Liver (tissue), 9 donors: ENCODE data around the gene MUS81. TPM values are rescaled to one million over a fixed set of nuclear protein-coding genes. Genes with fewer than 3 reads are reported as not detected.

Experiments
- DNase-seq: peaks from one replicate; pipeline ENCODE4 v3.0.0-alpha.2; 2017; ENCODE audit warnings: low spot score
- H3K27ac ChIP-seq, 2 donors: one replicate each; pipeline ENCODE4 v1.7.0; 2013; ENCODE audit warnings: inconsistent platforms in 2 of 2, low read length in 2 of 2, control low read depth in 1 of 2, low read depth in 1 of 2, mild to moderate bottlenecking in 1 of 2
- H3K27me3 ChIP-seq, 4 donors: one replicate each; pipeline versions ENCODE4 v1.6.1 to v1.7.0; 2013; ENCODE audit warnings: low read length in 3 of 4, inconsistent platforms in 1 of 4, mild to moderate bottlenecking in 1 of 4, moderate library complexity in 1 of 4; ENCODE audit not compliant: control insufficient read depth in 4 of 4, insufficient read depth in 4 of 4
- H3K36me3 ChIP-seq, 4 donors: one replicate each; pipeline versions ENCODE4 v1.6.1 to v1.7.0; 2013; ENCODE audit warnings: low read length in 3 of 4, mild to moderate bottlenecking in 3 of 4, low read depth in 1 of 4, moderate library complexity in 1 of 4; ENCODE audit not compliant: control insufficient read depth in 4 of 4, insufficient read depth in 3 of 4
- H3K4me1 ChIP-seq, 4 donors: one replicate each; pipeline versions ENCODE4 v1.6.1 to v1.7.0; 2013; ENCODE audit warnings: low read length in 3 of 4, mild to moderate bottlenecking in 3 of 4, moderate library complexity in 1 of 4; ENCODE audit not compliant: control insufficient read depth in 4 of 4, insufficient read depth in 4 of 4
- H3K4me3 ChIP-seq, 3 donors: one replicate each; pipeline versions ENCODE4 v1.6.1 to v1.7.0; 2013; ENCODE audit warnings: low read length in 3 of 3, control low read depth in 1 of 3, low read depth in 1 of 3, mild to moderate bottlenecking in 1 of 3
- H3K9ac ChIP-seq, 2 donors: one replicate each; pipeline ENCODE4 v1.7.0; 2013; ENCODE audit warnings: low read length in 2 of 2, mild to moderate bottlenecking in 2 of 2, moderate library complexity in 2 of 2, control low read depth in 1 of 2, low read depth in 1 of 2
- H3K9me3 ChIP-seq, 4 donors: one replicate each; pipeline versions ENCODE4 v1.6.1 to v1.7.0; 2013; ENCODE audit warnings: low read length in 3 of 4; ENCODE audit not compliant: control insufficient read depth in 4 of 4
- ATF3 ChIP-seq: IDR thresholded peaks from 2 replicates; pipeline ENCODE4 v1.6.1; 2016; ENCODE audit warnings: antibody characterized with exemption
- CTCF ChIP-seq: fragments of 150-350 bp; IDR thresholded peaks from 2 replicates; pipeline ENCODE4 v1.5.1; 2017; ENCODE audit warnings: improper control_type of control experiment, low read depth, low read length; ENCODE audit not compliant: missing input control
- EGR1 ChIP-seq, 2 donors: IDR thresholded peaks; 2 replicates each; pipeline ENCODE4 v1.6.1; 2016 to 2018; ENCODE audit warnings: antibody characterized with exemption in 2 of 2, low read depth in 2 of 2
- FOXA1 ChIP-seq: IDR thresholded peaks from 2 replicates; pipeline ENCODE4 v1.6.1; 2016; ENCODE audit warnings: antibody characterized with exemption
- FOXA2 ChIP-seq: IDR thresholded peaks from 2 replicates; pipeline ENCODE4 v1.6.1; 2016; ENCODE audit warnings: antibody characterized with exemption
- GABPA ChIP-seq, 2 donors: IDR thresholded peaks in 1 of 2; conservative IDR thresholded peaks in 1 of 2; 2 replicates each; pipeline ENCODE4 v1.6.1; 2016; ENCODE audit warnings: antibody characterized with exemption in 2 of 2, mild to moderate bottlenecking in 1 of 2, moderate library complexity in 1 of 2
- HNF4A ChIP-seq, 2 donors: conservative IDR thresholded peaks; 2 replicates each; pipeline ENCODE4 v1.6.1; 2016; ENCODE audit warnings: antibody characterized with exemption in 2 of 2, mild to moderate bottlenecking in 2 of 2
- HNF4G ChIP-seq: IDR thresholded peaks from 2 replicates; pipeline ENCODE4 v1.6.1; 2016; ENCODE audit warnings: antibody characterized with exemption
- JUND ChIP-seq, 2 donors: IDR thresholded peaks; 2 replicates each; pipeline ENCODE4 v1.6.1; 2016; ENCODE audit warnings: antibody characterized with exemption in 2 of 2
- MAX ChIP-seq: IDR thresholded peaks from 2 replicates; pipeline ENCODE4 v1.6.1; 2016; ENCODE audit warnings: antibody characterized with exemption
- NR2F2 ChIP-seq: IDR thresholded peaks from 2 replicates; pipeline ENCODE4 v1.6.1; 2016; ENCODE audit warnings: antibody characterized with exemption
- RAD21 ChIP-seq, 2 donors: IDR thresholded peaks; 2 replicates each; pipeline ENCODE4 v1.6.1; 2016; ENCODE audit warnings: antibody characterized with exemption in 2 of 2, mild to moderate bottlenecking in 2 of 2
- REST ChIP-seq: IDR thresholded peaks from 2 replicates; pipeline ENCODE4 v1.6.1; 2016; ENCODE audit warnings: antibody characterized with exemption, mild to moderate bottlenecking
- RXRA ChIP-seq, 2 donors: IDR thresholded peaks; 2 replicates each; pipeline ENCODE4 v1.6.1; 2017 to 2018; ENCODE audit warnings: antibody characterized with exemption in 2 of 2, mild to moderate bottlenecking in 1 of 2
- SP1 ChIP-seq: IDR thresholded peaks from 2 replicates; pipeline ENCODE4 v1.6.1; 2018; ENCODE audit warnings: antibody characterized with exemption, mild to moderate bottlenecking
- TAF1 ChIP-seq: conservative IDR thresholded peaks from 2 replicates; pipeline ENCODE4 v1.6.1; 2016; ENCODE audit warnings: antibody characterized with exemption, mild to moderate bottlenecking
- YY1 ChIP-seq: IDR thresholded peaks from 2 replicates; pipeline ENCODE4 v1.6.1; 2016; ENCODE audit warnings: antibody characterized with exemption, mild to moderate bottlenecking
- ZBTB33 ChIP-seq: IDR thresholded peaks from 2 replicates; pipeline ENCODE4 v1.6.1; 2016; ENCODE audit warnings: antibody characterized with exemption
- WGBS: extraction: QIAGEN DNeasy Blood & Tissue Kit; methylation state at CpG from one replicate; pipeline ENCODE4 v1.1.7; 2013; 5-methylcytosine and 5-hydroxymethylcytosine counted together
- polyA plus RNA-seq, 2 donors: library from polyadenylated mRNA; stranded (reverse) in 1 of 2; unstranded in 1 of 2; fragments of 200-250 nt in 1 of 2; fragments of >200 nt in 1 of 2; fragmentation: Nextera tagmentation in 1 of 2; extraction: Ambion mirVana in 1 of 2; gene quantifications; one replicate each; pipeline versions ENCODE4 v1.2.1 to v1.2.3, GENCODE V29; 2013 to 2015
- total RNA-seq, 2 donors: library from RNA; depleted of rRNA; stranded (reverse); fragments of >200 nt; gene quantifications; one replicate each; pipeline ENCODE4 v1.2.3, GENCODE V29; 2014
- donor health status: healthy.
- donor health status: healthy.
- donor health status: healthy.
- donor health status: healthy.
- donor health status: healthy.

Gene MUS81
- total and polyA plus RNA-seq, 4 donors: 11.0 to 24.7 (median 16.5) TPM

GRCh38 chr11:65872586-65873317 is 12.5 kb downstream of the MUS81 start, which contains the start of gene EFEMP2:
TSS of gene EFEMP2 (minus strand) at chr11:65872800. CDS start at chr11:65872354, 446 bp downstream.
- Histone ChIP-seq H3K9ac (peak within 1 kb of the TSS in 1 of 2 donors; percentile 56), H3K4me1 (peaks cover 0 to 20% (median 6%) of the 10 kb centered on the region in 4 donors), H3K27me3 (no peaks in the 10 kb centered on the region), H3K27ac (peak within 1 kb of the TSS; percentile 55 to 61), H3K9me3 (no peaks in the 10 kb centered on the region), H3K4me3 (peak within 1 kb of the TSS; percentile 4 to 41 (median 41)), H3K36me3 (no peaks in the 10 kb centered on the region)
- WGBS: 6% methylated on average over 69 of the region's 69 CpGs
- no peak for DNase-seq
- TF ChIP-seq GABPA (IDR thresholded peaks at IDR 0.05 in 1 of 2, conservative IDR thresholded peaks at IDR 0.05 in 1 of 2): no peak
- no peak for TF ChIP-seq REST
- TF ChIP-seq HNF4A (conservative IDR thresholded peaks at IDR 0.05): no peak
- no peak for TF ChIP-seq YY1
- TF ChIP-seq ZBTB33: no peak
- TF ChIP-seq JUND (IDR thresholded peaks at IDR 0.05): no peak
- no peak for TF ChIP-seq SP1
- TF ChIP-seq NR2F2: no peak
- TF ChIP-seq FOXA2: no peak
- TF ChIP-seq MAX: no peak
- no peak for TF ChIP-seq RAD21 (IDR thresholded peaks at IDR 0.05)
- no peak for TF ChIP-seq CTCF
- TF ChIP-seq FOXA1: no peak
- TF ChIP-seq RXRA (IDR thresholded peaks at IDR 0.05): no peak
- no peak for TF ChIP-seq TAF1
- no peak for TF ChIP-seq HNF4G
- TF ChIP-seq EGR1 (IDR thresholded peaks at IDR 0.05; ENCODE audit: low read depth in 2 of 2): no peak
- no peak for TF ChIP-seq ATF3
